GM19467 (cell line): ENCODE measurements around the gene TMEM168.
"Not testable (repeated sequence)": the region's sequence is repeated elsewhere in the genome, so short reads cannot be mapped to it uniquely, and the experiment has no call there.

Experiments
- ATAC-seq: cut with Tn5 transposase; IDR thresholded peaks from one replicate; pipeline ENCODE4 v1.9.1; 2021; ENCODE audit warnings: mild to moderate bottlenecking, moderate library complexity; ENCODE audit not compliant: unreplicated experiment

The TMEM168 gene

GRCh38 chr7:112781558-112781957, 8.6 kb downstream of the TMEM168 start:
- ATAC-seq: no peak

- no peak for ATAC-seq
Observed at GRCh38 chr7:112781110-112781509, 9.1 kb downstream of the TMEM168 start.

GRCh38 chr7:112779667-112780066, 10.5 kb downstream of the TMEM168 start:
- ATAC-seq: no peak

GRCh38 chr7:112777406-112777805, 12.8 kb downstream of the TMEM168 start:
- no peak for ATAC-seq

GRCh38 chr7:112771166-112771565, 19.0 kb downstream of the TMEM168 start:
- no peak for ATAC-seq

- no peak for ATAC-seq
Observed at GRCh38 chr7:112770051-112770450, 20.1 kb downstream of the TMEM168 start.

- no peak for ATAC-seq
Observed at GRCh38 chr7:112765105-112765504, 25.1 kb downstream of the TMEM168 start.

- ATAC-seq: no peak
Observed at GRCh38 chr7:112763996-112764395, 26.2 kb downstream of the TMEM168 start.

- ATAC-seq: no peak
Observed at GRCh38 chr7:112763298-112763697, 26.9 kb downstream of the TMEM168 start.

- ATAC-seq: no peak
Observed at GRCh38 chr7:112759905-112760304, 30.3 kb downstream of the TMEM168 start.

GRCh38 chr7:112757337-112757736, 32.9 kb downstream of the TMEM168 start:
- peak; percentile 51 for ATAC-seq

GRCh38 chr7:112753298-112753697, 36.9 kb downstream of the TMEM168 start:
- no peak for ATAC-seq

- no peak for ATAC-seq
Observed at GRCh38 chr7:112752576-112752975, 37.6 kb downstream of the TMEM168 start.

- no peak for ATAC-seq
Observed at GRCh38 chr7:112749775-112750174, 40.4 kb downstream of the TMEM168 start.

- no peak for ATAC-seq
Observed at GRCh38 chr7:112748381-112748780, 41.8 kb downstream of the TMEM168 start.

- ATAC-seq: no peak
Observed at GRCh38 chr7:112745635-112746034, 44.6 kb downstream of the TMEM168 start.

- ATAC-seq: no peak
Observed at GRCh38 chr7:112744818-112745217, 45.4 kb downstream of the TMEM168 start.

- no peak for ATAC-seq
Observed at GRCh38 chr7:112743811-112744210, 46.4 kb downstream of the TMEM168 start.

- ATAC-seq: no peak
Observed at GRCh38 chr7:112740667-112741066, 49.5 kb downstream of the TMEM168 start.

GRCh38 chr7:112739436-112740180, 50.6 kb downstream of the TMEM168 start:
- ATAC-seq: no peak

- no peak for ATAC-seq
Observed at GRCh38 chr7:112735261-112735660, 54.9 kb downstream of the TMEM168 start.

- ATAC-seq: not testable (repeated sequence)
Observed at GRCh38 chr7:112731324-112731723, 58.9 kb downstream of the TMEM168 start.

- no peak for ATAC-seq
Observed at GRCh38 chr7:112726076-112726475, 64.1 kb downstream of the TMEM168 start.
